IgD-negative memory B cell (primary cell): ENCODE measurements around the gene TRNAU1AP. TPM values are rescaled to one million over a fixed set of nuclear protein-coding genes. Genes with fewer than 3 reads are reported as not detected.
"Not testable (repeated sequence)": the region's sequence is repeated elsewhere in the genome, so short reads cannot be mapped to it uniquely, and the experiment has no call there.

ENCODE experiments used
- H3K27ac Mint-ChIP-seq, 3 donors: one replicate each; pipeline ENCODE4 v1.8.0; 2020 to 2022; ENCODE audit warnings: mild to moderate bottlenecking in 3 of 3, mixed read lengths in 3 of 3, moderate library complexity in 1 of 3
- H3K27me3 Mint-ChIP-seq: one replicate; pipeline ENCODE4 v1.8.0; 2021; ENCODE audit warnings: mixed read lengths
- H3K36me3 Mint-ChIP-seq: one replicate; pipeline ENCODE4 v1.8.0; 2020; ENCODE audit warnings: mild to moderate bottlenecking, mixed read lengths
- H3K4me1 Mint-ChIP-seq, 3 donors: one replicate each; pipeline ENCODE4 v1.8.0; 2020 to 2022; ENCODE audit warnings: mixed read lengths in 3 of 3, mild to moderate bottlenecking in 1 of 3
- H3K4me3 Mint-ChIP-seq, 4 donors: one replicate each; pipeline ENCODE4 v1.8.0; 2020 to 2022; ENCODE audit warnings: mild to moderate bottlenecking in 4 of 4, mixed read lengths in 4 of 4, moderate library complexity in 3 of 4
- H3K9me3 Mint-ChIP-seq, 3 donors: one replicate each; pipeline ENCODE4 v1.8.0; 2020 to 2021; ENCODE audit warnings: mixed read lengths in 3 of 3, mild to moderate bottlenecking in 1 of 3
- polyA plus RNA-seq: library from polyadenylated mRNA; unstranded; fragments of 300-500 nt; fragmentation: Illumina TruSeq; gene quantifications from one replicate; pipeline ENCODE4 v1.2.3, GENCODE V29; 2021

Gene TRNAU1AP
- polyA plus RNA-seq, 1 donor from 2014 or later: 29.2 TPM

DNA sequence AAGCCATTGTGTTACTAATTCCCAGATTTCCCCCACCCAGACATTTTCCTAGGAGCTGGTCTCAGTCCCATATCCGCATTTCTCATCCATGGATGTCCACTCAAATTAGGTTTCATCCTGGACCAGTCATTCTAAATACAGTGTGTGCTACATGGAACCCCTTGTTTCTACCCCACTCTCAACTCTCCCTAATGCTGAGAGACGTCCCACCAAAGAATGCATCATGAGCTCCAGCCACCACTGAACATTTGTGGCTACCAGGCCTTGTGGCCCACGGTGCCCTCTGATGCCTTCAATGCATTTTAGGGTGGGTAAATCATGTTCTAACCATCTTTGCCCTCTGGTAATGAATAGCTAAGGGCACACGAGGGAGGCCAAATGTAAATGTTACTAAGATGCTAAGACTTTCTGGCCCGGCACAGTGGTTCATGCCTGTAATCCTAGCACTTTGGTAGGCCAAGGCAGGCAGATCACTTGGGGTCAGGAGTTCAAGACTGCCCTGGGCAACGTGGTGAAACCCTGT is 25.9 kb downstream of the TRNAU1AP start:
- no peaks in the 10 kb centered on the region for H3K27me3 Mint-ChIP-seq
- H3K36me3 Mint-ChIP-seq: no peaks in the 10 kb centered on the region
- peak overlapping the region in 1 of 4 donors; percentile 100 for H3K4me3 Mint-ChIP-seq
- peaks cover 21 to 31% (median 30%) of the 10 kb centered on the region in 3 donors for H3K4me1 Mint-ChIP-seq
- peak overlapping the region in 2 of 3 donors; percentile 69 to 83 for H3K27ac Mint-ChIP-seq
- H3K9me3 Mint-ChIP-seq: no peaks in the 10 kb centered on the region

DNA sequence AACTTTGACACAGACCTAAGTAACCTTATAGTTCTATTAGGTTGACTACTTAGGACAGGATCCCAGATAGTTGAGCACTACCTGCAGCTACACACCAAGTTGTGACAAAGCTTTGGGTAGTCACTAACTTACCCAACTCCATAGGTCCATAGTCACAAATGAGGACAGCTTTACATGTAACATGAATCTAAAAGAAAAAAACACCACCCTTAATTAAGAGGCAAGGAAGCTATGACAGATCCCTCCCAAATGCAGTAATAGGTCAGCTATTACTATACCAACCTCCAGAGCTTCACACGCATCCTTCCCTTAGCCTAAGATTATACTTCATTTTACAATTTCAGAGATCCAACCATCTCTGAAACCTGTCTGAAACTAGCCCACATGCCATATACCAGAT is 26.5 kb downstream of the TRNAU1AP start:
- peak overlapping the region; percentile 93 to 100 (median 98) for H3K4me3 Mint-ChIP-seq
- no peaks in the 10 kb centered on the region for H3K36me3 Mint-ChIP-seq
- peaks cover 21 to 31% (median 30%) of the 10 kb centered on the region in 3 donors for H3K4me1 Mint-ChIP-seq
- no peaks in the 10 kb centered on the region for H3K27me3 Mint-ChIP-seq
- peak overlapping the region; percentile 69 to 76 (median 76) for H3K27ac Mint-ChIP-seq
- H3K9me3 Mint-ChIP-seq: no peaks in the 10 kb centered on the region

DNA sequence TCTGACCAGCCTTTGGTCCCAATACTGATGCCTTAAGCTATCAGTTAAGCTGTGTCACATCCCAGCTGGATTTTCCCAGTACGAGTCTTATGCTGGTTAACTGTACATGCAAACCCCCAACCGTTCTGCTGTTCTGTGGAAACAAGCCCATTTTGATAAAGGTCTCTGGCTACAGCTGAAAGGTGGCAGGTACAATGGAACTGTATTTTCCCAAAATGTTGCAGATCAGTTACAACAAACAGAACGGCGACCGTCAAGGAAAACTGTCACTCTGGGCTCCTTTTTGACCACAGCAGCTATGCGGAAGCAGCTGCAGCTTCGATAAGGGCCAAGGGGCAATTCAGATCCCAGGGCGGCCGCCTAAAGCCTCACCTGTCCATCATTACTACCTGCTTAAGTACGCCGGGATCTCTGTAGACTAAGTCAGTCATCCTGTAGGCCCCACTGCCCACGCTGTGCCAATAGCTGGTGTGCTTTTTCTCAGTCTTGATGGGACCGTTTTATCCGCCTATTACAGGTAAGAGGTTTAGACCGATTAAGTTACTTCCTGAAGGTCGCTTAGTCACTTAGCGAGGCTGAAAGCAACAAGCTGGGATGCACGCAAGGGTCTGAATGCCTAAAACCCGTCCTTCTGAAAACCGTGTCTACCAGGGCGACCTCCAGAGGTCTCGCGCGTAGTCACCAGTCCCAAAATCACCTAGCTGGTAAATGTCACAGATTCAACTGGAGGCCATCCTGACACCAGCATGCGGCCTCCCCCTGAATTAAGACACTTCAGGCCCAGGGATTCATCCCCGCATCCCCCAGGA is 28.0 kb downstream of the TRNAU1AP start:
- no peaks in the 10 kb centered on the region for H3K27me3 Mint-ChIP-seq
- H3K9me3 Mint-ChIP-seq: no peaks in the 10 kb centered on the region
- H3K4me1 Mint-ChIP-seq: peaks cover 25 to 32% (median 31%) of the 10 kb centered on the region in 3 donors
- H3K4me3 Mint-ChIP-seq: peak overlapping the region; percentile 93 to 100 (median 98)
- H3K27ac Mint-ChIP-seq: peak overlapping the region; percentile 69 to 92 (median 76)
- no peaks in the 10 kb centered on the region for H3K36me3 Mint-ChIP-seq

DNA sequence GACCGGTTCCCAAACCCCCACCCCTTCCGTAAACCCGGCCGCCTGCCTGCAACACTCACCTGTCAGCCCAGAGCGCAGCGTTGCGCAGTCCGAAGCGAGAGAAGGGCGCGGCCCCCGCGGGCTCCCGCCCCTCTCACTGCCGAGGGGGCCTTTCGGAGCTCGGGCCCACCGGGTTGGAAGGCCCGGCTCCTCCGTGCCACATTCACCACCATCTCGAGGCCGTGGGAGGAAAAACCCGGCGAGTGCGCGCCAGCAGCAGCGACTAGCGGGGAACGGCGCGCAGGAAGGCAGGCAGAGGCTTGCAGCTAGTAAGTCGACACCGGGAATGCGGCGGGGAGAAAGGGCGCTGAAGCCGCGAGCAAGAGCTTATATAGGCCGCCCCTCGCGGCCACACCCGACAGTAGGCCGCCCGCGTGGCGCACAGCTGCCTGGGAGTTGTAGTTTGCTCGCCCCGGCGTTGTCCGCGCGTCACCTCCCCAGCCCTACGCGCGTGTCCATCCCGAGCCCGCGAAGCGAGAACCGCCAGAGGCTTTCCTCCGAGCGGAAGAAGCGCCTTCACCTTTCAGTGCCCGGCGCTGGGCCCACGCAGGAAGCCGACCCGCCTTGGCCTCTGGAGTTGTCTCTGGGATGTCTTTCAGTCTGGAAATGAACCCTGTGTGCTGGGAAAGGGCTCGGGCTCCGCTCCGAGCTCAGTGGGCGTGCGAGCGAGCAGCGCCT is 28.8 kb downstream of the TRNAU1AP start:
- Mint-ChIP-seq H3K4me1 (peaks cover 28 to 36% (median 31%) of the 10 kb centered on the region in 3 donors), H3K4me3 (peak overlapping the region; percentile 93 to 100 (median 98)), H3K27me3 (no peaks in the 10 kb centered on the region), H3K36me3 (no peaks in the 10 kb centered on the region), H3K27ac (peak overlapping the region; percentile 69 to 92 (median 76)), H3K9me3 (no peaks in the 10 kb centered on the region)

DNA sequence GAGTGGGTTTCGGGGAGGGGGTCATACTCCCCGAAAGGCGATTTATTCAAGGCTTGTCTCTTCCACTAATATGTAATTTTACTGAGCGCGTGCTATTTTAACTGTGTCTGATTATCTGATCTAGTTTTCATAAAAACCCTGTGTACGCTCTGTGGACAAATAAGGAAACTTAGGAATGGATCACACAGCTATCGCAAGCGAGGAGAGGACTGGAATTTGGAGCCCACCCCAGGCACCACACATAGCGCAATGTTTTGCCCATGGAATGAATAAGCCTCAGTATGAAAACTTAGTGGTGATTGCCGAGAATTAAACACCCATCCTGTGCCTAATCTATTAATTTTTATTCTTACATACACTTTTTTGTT is 29.3 kb downstream of the TRNAU1AP start:
- peak overlapping the region; percentile 69 to 92 (median 76) for H3K27ac Mint-ChIP-seq
- no peaks in the 10 kb centered on the region for H3K9me3 Mint-ChIP-seq
- peak overlapping the region; percentile 93 to 100 (median 98) for H3K4me3 Mint-ChIP-seq
- no peaks in the 10 kb centered on the region for H3K27me3 Mint-ChIP-seq
- H3K4me1 Mint-ChIP-seq: peaks cover 31 to 39% (median 36%) of the 10 kb centered on the region in 3 donors
- H3K36me3 Mint-ChIP-seq: no peaks in the 10 kb centered on the region

DNA sequence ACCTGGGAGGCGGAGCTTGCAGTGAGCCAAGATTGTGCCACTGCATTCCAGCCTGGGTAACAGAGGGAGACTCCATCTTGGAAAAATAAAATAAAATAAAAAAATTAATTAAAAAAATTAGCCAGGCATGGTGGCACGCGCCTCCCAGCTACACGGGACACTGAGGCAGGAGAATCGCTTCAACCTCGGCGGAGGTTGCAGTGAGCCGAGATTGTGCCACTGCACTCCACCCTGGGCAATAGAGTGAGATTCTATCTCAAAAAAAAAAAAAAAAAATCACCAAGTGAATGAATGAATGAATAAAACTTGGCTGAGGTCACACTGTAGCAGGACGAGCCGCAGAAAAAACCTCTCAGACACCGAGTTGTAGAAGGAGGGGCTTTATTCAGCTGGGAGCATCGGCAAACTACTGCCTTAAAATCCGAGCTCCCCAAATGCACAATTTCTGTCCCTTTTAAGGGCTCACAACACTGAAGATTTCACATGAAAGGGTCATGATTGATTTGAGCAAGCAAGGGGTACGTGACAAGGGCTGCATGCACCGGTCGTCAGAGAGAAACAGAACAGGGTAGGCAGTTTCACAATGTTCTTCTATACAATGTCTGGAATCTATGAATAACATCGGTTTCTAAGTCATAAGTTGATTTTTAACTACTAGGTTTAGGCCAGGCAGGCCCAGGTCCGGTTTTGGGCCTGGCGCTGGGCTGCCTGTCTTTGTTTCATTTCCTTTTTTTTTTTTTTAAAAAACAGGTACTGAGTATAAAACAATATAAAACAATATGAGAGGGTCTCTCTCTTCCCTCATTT is 33.9 kb downstream of the TRNAU1AP start:
- Mint-ChIP-seq H3K27ac (peak overlapping the region; percentile 17 to 51 (median 25)), H3K4me1 (peaks cover 16 to 19% (median 18%) of the 10 kb centered on the region in 3 donors), H3K4me3 (peak overlapping the region in 1 of 4 donors; percentile 10)
- not testable (repeated sequence) for H3K36me3 Mint-ChIP-seq, H3K9me3 Mint-ChIP-seq, H3K27me3 Mint-ChIP-seq

DNA sequence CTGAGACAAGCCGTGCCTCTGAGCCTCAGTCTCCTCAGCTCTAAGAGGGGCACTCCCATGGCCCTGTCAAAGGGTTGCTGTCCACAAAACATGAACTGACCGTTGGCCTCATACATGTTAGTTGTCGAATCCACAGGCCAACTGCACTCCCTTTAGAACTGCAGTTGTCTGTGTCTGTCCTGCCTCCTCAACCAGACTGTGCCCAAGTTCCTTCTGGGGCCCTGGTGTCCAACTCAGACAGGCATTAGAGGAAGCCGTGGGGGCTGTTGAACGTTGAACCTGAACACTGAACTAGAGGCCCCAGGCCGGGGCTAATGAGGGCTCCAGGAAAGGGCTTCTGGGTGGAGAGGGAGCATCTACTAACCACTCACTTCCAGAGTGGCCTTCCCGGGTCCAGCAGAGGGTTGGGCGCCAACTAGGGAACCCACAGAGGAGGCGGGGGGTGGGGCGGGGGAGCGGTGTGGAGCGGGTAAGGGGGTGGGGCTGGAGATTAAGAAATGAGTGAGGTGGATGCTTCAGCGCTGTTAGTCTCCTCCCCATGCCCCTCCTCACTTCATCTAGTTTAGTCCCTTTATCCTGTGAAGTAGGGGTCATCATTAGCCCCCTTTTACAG is 38.9 kb downstream of the TRNAU1AP start, which contains the start of gene RAB42:
Gene RAB42, plus strand, starts transcription at position 558 of the 613 bp plus-strand sequence. CDS start 247 bp downstream, outside the sequence.
- Mint-ChIP-seq H3K27ac (no peak within 1 kb of the TSS), H3K4me3 (peak within 1 kb of the TSS; percentile 72 to 95 (median 81)), H3K4me1 (peaks cover 8 to 11% (median 9%) of the 10 kb centered on the region in 3 donors)

DNA sequence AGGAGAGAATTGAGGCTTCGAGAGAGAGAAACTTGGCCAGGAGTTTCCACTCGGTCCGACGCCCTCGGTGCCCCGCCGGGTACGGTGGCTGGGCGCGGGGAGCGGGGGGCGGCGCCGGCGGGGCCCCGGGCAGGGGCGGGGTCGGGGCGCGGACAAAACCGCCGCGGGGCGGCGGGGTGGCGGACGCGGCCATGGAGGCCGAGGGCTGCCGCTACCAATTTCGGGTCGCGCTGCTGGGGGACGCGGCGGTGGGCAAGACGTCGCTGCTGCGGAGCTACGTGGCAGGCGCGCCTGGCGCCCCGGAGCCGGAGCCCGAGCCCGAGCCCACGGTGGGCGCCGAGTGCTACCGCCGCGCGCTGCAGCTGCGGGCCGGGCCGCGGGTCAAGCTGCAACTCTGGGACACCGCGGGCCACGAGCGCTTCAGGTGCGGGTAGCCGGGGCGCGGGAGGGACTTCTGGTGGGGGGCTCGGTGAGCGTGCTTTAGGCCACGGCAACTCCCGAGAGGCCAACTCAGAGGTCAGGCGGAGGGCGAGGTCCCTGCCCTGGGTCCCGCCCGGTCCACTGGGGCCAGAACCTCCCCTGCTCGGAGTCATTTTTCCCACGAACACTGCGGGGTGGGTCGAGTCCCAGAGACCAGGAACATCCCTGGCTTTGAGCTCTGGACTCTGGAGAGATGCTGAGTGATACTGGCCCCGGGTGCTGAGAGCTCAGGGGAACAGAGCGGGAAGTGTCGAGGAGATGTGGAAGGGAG is 39.6 kb downstream of the TRNAU1AP start:
- Mint-ChIP-seq H3K36me3 (peaks cover 2% of the 10 kb centered on the region), H3K27ac (no peak overlapping the region), H3K9me3 (no peaks in the 10 kb centered on the region), H3K4me3 (peak overlapping the region; percentile 72 to 95 (median 81)), H3K4me1 (peaks cover 2 to 4% (median 3%) of the 10 kb centered on the region in 3 donors), H3K27me3 (peaks cover 2% of the 10 kb centered on the region)

More for the DNA sequence above, 38.9 kb downstream of the TRNAU1AP start, which contains the start of gene RAB42:
- Mint-ChIP-seq H3K27me3 (peaks cover 2% of the 10 kb centered on the region), H3K36me3 (peaks cover 2% of the 10 kb centered on the region), H3K9me3 (no peaks in the 10 kb centered on the region)

DNA sequence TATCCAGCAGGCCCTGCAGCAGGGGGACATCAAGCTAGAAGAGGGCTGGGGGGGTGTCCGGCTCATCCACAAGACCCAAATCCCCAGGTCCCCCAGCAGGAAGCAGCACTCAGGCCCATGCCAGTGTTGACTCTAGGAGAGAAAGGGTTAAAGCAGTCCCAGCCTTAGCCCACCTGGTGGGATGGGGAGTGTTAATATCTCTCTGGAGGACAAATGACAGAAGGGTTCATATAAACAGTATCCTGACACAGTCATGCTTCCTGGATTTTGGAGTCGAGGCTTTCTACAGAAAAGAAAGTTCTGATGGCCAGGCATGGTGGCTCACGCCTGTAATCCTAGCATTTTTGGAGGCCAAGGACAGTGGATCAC is 41.1 kb downstream of the TRNAU1AP start:
- H3K4me3 Mint-ChIP-seq, H3K27ac Mint-ChIP-seq, H3K36me3 Mint-ChIP-seq, H3K27me3 Mint-ChIP-seq, H3K9me3 Mint-ChIP-seq, H3K4me1 Mint-ChIP-seq: not testable (repeated sequence)

DNA sequence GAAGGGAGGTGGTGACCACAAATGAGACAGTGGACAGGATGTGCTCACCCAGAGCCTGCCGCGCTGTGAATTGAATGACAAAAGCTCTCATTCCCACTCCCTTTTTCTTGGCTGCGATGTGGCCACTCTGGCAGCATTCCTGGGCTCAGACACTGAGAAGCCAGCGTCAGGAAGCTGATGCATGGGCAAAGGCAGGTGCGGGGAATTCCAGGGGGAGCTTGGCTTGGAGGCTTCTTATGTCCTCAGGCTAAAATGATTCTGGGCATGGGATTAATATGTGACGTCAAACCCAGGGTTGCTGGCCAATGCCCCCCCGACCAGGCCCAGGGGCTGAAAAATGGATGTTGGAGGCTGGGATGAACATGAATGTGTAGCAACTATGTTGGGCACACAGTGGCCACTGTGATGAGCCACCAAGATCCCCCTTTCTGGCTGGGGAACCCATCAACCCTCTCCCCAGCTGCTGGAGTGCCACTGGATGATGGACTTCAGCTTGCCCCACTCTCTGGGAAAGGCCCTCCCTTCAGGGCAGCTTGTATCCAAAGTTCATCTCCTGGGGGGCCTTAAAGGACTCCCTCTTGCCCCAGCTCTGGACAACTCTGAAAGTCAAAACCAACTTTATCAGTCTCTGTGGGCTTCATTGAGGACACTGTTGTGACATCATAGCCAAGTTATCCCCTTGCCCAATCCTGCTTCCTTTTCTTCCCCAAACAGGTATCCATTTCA is 42.0 kb downstream of the TRNAU1AP start:
- peak overlapping the region in 1 of 4 donors; percentile 55 for H3K4me3 Mint-ChIP-seq
- not testable (repeated sequence) for H3K9me3 Mint-ChIP-seq

DNA sequence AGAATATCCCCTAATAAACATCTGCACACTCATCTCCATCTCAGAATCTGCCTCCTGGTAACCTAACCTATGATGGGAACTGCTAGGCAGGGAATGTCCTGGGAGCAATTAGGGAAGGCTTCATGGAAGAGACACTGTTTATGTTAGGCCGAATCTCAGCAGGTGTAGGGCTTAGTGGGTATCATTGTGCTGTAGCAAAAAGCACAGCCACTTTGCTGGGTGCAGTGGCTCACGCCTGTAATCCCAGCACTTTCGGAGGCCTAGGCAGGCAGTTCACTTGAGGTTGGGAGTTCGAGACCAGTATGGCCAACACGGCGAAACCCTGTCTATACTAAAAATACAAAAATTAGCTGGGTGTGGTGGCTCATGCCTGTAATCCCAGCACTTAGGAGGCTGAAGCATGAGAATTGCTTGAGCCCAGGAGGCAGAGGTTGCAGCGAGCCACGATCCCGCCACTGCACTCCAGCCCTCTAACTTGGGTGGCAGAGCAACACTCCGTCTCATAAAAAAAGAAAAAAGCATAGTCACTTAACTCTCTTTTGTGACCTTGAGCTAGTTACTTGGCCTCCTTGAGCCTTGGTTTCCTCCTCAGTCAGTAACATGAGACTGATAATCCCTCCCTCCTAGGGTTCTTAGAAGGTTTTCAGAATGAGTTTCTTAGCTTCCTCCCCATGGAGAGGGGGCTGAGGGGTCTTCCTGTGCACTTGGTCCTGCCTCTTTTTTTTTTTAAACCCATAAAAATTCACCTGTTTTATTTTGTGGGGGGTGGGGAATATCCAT is 42.7 kb downstream of the TRNAU1AP start:
- H3K4me1 Mint-ChIP-seq: peaks cover 2 to 4% (median 2%) of the 10 kb centered on the region in 3 donors
- H3K27ac Mint-ChIP-seq: no peak overlapping the region
- peaks cover 2% of the 10 kb centered on the region for H3K27me3 Mint-ChIP-seq
- H3K9me3 Mint-ChIP-seq: no peaks in the 10 kb centered on the region
- peaks cover 2% of the 10 kb centered on the region for H3K36me3 Mint-ChIP-seq
- peak overlapping the region in 1 of 4 donors; percentile 55 for H3K4me3 Mint-ChIP-seq

More for the DNA sequence above, 42.0 kb downstream of the TRNAU1AP start:
- H3K4me1 Mint-ChIP-seq, H3K36me3 Mint-ChIP-seq, H3K27ac Mint-ChIP-seq, H3K27me3 Mint-ChIP-seq: not testable (repeated sequence)

DNA sequence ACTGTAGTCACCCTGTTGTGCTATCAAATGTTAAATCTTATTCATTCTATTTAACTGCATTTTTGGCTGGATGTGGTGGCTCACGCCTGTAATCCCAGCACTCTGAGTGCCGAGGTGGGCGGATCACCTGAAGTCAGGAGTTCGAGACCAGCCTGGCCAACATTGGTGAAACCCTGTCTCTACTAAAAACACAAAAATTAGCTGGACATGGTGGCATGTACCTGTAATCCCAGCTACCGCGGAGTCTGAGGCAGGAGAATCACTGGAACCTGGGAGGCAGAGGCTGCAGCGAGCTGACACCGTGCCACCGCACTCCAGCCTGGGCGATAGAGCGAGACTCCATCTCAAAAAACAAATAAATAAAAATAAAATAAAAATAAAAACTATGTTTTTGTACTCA is 43.4 kb downstream of the TRNAU1AP start:
- H3K4me3 Mint-ChIP-seq, H3K4me1 Mint-ChIP-seq, H3K9me3 Mint-ChIP-seq, H3K27me3 Mint-ChIP-seq, H3K27ac Mint-ChIP-seq, H3K36me3 Mint-ChIP-seq: not testable (repeated sequence)
